Stimulated activated CD4-positive, alpha-beta T cell treated with anti-CD3 and anti-CD28 coated beads, Interleukin-15, amount 100 ng/mL, for 24 hours (primary cell): ENCODE data around the gene SERTAD3.
A peak's percentile ranks its signal among the peaks of the same experiment; 100 is the strongest.
"Not testable (repeated sequence)": the region's sequence is repeated elsewhere in the genome, so short reads cannot be mapped to it uniquely, and the experiment has no call there.

Experiments used
- DNase-seq: peaks from one replicate; pipeline ENCODE4 v3.0.0-alpha.2; 2020

SERTAD3 gene

DNA sequence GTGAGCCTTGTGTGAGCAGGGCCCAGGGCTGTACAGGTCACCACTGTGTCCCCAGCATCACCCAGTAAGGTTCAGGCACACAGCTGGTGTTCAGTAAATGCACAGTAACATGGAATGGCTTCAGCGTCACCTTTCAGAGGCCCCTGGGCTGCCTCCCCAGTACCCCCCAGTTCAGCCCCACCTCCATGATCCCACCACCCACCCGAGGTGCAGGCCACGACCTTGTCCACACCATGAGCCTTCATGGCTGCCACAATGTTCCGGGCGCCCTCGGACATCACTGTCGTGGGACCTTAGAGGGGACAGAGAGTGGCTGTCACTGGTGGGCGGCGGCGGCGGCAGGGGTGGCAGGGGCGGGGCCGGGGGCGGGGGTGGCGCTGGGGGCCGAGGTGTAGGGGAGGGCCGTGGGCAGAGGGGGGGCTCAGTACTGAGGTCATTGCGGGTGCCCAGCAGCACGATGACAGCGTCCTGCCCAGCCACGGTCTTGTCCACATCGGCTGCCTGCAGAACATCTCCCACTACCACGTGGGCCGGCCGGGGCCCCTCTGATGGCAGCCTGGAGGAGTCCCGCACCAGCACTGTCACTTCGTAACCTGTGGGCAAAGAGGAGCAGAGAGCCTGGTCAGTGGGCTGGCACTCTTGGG is 13.9 kb upstream of the SERTAD3 start:
- no peak for DNase-seq

DNA sequence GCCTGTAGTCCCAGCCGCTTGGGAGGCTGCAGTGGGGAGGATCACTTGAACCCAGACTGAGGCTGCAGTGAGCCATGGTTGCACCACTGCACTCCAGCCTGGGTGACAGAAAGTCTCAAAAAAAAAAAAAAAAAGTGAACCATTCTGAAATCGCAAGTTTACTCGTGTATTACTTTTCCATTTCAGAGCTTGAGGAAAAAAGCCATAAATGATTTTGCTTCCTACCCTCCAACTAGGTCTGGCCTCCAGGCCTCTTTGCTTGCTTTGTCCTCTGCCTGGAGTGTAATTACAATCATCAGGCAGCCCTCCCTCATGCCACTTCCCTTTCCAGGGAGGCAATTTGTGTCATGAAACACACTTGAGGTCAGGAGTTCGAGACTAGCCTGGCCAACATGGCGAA is 12.9 kb upstream of the SERTAD3 start:
- no peak for DNase-seq

DNA sequence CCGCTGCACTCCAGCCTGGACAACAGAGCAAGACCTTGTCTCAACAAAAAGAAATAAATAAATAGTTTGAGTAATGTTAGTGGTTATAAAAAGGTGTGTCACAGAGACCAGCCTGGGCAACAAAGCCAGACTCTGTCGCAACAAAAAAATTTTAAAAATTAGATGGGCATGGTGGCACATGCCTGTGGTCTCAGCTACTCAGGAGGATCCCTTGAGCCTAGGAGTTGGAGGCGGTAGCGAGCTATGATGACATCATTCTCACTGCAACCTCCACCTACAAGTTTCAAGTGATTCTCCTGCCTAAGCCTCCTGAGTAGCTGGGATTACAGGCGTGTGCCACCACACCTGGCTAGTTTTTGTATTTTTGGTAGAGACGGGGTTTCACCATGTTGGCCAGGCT is 9.8 kb upstream of the SERTAD3 start:
- not testable (repeated sequence) for DNase-seq

DNA sequence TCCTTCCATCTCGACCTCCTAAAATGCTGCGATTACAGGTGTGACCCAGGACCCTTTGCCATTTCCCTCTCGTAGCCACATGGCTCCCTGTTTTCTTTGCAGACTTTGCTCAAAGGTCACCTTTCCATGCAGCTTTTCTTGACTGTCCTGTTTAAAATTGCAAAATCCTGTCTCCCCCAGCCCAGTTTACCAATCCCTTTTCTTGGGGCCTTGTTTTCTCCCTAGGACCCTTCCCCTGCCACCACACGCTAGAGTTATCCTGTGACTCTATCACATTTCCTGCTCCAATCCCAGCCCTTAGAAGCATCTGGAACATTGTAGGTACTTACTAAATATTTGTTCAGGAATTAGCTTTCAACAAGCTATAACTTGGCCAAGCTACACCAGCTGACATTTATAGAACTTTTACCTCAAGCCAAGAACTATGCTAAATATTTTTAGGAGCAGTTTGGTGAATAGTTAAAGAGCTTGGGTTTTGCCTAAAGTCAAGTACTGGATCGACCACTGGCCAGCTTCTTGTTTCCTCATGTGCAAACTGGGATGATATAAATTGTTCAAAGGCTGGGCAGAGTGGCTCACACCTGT is 9.1 kb upstream of the SERTAD3 start:
- no peak for DNase-seq

DNA sequence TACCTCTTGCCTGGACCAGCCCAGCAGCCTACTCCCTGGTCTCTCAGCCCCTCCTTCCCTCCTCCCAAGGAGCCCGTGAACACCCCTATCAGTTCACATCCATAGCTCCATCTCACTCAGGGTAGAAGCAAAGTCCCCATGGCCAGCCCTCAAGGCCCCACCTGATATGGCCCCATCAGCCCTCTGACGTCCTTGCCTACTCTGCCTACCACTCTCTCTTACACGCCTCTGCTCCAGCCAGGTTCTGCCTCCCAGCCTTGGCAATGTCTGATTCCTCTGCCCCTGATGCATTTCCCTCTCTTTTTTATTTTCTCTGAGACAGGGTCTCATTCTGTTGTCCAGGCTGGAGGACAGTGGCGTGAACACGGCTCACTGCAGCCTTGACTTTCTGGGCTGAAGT is 7.9 kb upstream of the SERTAD3 start:
- DNase-seq: no peak

DNA sequence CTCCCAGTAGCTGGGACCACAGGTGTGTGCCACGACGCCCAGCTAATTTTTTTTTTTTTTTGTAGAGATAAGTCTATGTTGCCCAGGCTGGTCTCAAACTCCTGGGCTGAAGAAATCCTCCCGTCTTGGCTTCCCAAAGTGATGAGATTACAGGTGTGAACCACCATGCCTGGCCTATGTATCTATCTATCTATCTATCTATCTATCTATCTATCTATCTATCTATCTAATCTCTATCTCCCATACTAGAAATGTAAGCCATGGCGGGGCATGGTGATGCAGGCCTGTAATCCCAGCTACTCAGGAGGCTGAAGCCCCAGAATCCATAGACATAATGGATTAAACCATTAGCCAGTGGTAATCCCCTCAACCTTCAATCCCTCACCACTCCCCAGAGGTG is 6.5 kb upstream of the SERTAD3 start:
- no peak for DNase-seq

DNA sequence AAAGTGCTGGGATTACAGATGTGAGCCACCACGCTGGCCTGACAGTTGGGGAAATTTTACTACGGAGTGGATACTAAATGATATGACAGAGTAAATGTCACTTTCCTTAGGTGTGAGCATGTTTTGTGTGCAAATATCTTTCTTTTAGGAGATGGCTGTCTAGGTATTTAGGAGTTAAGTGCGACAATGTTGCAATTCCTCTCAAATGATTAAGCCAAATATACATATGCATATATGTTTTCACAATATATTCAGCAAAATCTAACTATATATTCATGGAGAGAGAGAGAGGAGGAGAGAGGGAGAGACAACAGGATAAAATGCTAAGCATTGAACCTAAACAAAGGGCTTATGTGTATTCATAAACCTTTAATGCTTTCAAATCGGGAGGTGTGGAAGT is 5.4 kb upstream of the SERTAD3 start:
- DNase-seq: no peak

DNA sequence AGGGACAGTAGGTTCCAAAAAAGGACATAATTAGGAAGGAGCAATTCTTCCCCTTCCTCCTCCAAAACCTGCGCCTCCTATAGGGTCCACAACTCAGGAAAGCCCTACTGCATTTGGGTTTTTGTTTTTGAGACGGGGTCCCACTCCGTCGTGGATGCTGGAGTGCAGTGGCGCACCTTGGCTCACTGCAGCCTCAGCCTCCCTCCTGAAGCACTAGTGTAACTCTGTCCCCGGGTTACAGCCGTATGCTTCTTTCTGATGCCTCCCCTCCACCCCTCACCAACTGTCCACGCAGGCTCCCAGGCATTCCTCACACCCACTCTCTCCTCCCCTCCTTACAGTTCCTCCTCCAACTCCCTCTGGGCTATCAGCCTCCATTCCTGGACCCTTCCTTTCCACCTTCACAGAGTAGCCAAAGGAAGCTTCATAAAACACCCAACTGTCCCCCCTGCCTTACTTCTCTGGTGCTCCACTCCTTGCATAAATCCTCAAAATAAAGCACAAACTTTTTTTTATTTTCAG is 2.2 kb upstream of the SERTAD3 start:
- DNase-seq: no peak

DNA sequence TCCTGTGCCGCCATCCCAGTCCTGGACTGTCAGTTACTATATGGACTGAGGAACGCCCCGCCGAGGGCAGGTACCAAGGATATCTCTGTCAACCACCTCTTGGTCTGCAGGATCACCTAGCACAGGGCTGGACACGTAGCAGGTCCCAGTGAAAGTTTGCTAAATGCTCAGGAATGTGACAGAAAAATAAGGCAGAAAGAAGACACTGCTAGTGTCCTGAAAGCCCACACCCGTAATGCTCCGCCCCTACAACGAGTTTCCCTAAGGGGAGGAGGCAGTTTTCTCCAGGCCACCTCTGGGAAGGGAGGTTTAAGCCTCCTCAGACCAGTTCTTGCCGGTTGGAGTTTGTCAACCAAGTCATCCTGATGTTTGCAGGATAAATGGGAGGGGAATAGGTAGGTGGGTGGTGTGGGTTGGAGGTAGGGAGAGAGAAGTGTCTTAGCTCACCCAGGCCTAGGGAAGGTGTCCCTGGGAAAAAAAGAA is 1.7 kb upstream of the SERTAD3 start:
- no peak for DNase-seq

DNA sequence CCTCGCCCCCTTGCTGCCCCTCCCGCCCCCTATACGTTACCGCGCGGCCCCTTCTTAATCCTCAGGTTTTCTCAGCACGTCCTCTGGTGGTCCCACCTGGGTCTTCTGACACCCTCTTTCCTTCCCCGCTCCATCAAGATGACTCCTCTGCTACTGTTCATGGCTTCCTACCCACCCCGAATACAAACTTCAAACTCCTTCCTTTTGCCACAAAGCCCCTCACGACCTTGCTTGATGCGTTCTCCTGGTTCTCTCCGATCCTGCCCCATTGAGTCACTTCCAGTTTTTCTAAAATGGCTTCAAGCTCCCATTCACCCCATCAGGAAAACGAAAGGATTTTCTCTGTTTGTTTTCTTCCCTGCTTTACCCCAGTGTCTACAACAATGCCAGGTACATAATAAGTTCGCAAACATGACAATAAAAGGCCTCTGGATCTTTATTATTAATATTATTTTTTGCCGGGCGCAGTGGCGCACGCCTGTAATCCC is 734 bp upstream of the SERTAD3 start:
- DNase-seq: no peak

DNA sequence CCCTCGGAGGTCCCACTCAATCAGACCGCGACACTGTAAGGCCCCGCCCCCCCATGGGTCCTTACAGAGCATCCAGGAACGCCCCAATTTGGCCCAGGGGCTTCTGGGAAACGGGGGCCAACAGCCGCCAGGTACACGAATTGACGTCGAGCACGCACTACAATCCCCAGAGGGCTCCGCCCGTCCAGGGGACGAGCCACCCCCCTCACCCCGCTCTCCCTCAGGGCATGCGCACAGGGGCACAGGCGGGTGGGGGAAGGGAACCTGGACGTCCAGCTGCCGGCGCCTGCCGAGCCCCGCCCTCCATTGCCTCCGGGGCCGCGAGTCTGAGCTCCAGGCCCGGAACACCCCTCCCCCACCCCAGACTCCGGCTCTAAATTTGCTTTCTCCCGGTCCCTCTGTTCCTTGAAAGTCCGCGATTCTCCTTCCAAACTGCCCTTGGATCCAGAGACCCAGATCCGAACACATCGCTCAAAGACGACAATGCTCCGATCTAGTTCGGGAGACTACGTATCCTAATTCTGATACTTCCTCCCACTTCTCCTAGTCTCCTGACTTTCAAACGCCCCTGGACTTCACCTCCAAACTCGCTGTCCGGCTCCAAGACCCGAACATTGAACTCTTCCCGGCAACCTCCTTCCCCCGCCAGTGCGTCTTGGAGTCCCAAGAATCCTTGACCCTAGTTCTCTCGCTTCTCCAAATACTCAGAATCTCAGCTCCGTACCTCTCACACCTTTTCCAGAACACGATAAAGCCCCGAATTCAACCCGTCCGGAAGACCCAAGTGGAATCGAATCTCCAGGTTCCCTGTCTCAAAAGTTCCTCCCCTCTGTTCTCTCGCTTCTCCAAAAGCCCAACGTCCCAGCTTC is 770 bp downstream of the SERTAD3 start:
- DNase-seq: peak; percentile 100

DNA sequence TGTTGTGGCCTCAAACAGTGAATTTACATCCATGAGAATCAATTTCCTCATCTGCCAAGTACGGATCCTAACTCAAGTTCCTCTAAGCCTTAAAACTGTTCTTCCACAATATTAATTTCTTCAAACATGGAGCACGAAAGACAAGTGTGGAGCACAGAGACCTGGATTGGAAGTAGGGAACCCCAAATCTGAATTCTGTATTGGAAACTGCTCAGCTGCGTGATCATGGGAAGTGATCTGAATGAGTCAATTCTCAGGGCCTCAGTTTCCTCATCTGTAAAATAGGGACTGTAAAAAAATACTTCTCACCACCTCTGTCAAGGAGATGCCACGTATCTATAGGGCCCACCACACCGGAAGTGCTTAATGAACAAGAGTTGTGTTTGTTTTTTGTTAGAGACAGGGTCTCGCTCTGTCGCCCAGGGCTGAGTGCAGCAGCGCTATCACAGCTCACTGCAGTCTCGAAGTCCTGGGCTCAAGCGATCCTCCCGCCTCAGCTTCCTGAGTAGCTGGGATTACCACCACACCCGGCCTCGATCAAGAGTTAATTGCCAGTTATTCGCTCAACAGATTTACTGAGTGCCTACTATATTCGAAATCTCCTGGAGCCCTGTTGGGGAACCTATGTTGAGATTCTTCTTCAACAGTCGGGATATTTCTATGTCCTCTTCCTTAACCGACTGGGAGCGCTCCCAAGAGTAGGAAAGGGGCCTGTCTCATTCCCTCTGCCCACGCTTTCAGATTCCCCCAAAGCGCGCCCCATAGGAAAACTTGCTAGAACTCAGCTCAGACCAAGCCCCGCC is 1.6 kb downstream of the SERTAD3 start:
- peak; percentile 27 for DNase-seq

DNA sequence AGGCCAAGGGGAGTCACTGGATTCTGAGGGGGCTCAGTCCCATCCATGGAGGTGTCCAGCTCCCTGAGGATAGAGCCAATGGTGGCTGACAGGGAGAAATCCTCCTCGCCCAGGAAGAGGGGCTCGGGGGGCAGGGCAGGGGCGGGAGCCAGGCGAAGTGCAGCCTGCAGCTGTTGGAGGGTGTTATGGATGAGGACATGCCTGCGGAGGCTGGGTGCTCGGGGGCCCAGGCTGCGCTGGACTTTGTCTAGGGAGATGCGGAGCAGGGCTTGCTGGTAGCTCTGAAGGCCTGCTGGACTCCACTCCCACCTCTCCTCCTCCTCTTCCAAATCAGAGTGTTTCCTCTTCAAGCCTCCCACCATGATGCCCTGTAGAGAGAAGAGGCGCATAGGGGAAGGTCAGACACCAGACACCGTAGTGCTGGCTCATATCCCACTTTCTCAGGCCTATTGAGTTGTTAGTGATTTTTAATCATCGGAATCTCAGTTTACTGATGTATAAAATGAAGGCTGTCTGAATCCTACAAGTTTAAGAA is 2.3 kb downstream of the SERTAD3 start:
- no peak for DNase-seq

DNA sequence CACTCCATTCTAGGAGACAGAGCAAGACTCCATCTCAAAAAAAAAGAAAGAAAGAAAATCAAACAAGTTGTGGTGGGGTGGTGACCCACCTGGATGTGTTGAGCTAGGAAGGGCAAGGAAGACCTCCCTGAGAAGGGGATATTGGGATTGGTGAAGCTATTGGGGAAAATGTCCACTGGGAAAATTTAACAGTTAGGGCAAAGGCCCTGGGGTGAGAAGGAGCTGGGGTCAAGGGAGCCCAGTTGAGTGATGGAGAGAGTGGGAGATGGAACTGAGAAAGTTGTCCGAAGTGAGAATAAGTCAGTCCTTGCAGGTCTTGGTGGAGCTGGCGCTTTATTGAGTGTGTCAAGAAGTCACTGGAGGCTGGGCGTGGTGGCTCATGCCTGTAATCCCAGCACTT is 5.9 kb downstream of the SERTAD3 start:
- no peak for DNase-seq

DNA sequence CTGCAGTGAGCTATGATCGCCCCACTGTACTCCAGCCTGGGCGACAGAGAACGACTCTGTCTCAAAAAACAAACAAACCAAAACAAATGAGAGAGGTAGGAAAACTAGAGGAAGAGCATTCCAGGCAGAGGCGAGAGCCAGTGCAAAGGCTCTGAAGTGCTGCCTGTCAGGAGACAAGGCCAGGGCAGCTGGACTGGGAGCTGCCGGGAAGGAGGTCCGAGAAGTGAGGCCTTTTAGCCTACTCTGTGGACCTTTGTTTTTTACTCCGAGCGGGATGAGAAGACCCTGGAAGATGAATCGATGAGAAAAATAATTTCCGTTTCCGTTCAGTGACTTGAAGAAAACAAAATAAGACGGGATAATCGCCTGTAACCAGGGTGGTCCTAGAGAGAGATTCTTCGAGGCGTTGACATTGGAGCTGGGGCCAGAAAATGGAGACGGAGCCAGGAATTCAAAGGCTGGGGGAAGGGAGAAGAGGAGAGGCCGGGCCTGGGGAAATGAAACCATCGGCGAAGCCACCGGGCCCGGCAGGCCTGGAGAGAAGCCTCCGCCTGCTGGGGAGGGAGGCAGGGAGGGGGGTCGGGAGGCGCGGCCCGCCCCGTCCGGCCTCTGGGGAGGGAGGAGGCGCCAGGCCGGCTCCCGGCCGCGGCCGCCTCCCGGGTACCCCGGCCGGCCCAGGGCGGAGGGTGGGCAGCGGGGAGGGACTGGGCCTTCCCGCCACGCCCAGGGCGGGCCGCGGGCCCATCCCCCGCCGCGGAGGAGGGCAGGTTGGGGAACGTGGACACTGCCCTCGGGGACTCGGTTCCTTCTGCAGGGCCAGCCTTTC is 10.5 kb downstream of the SERTAD3 start:
- peak; percentile 70 for DNase-seq

DNA sequence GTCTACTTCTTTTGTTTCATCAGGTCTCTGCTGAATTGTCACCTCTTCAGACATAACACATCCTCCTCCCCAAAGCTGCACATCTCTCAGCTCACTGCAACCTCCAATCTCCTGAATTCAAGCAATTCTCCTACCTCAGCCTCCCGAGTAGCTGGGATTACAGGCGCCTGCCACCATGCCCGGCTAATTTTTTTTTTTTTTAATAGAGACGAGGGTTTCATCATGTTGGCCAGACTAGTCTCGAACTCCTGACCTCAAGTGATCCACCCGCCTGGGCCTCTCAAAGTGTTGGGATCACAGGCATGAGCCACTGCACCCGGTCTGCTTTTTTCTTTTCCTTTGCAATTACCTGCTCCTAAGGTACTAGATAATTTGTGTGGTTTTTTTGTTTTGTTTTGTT is 11.4 kb downstream of the SERTAD3 start:
- DNase-seq: not testable (repeated sequence)

DNA sequence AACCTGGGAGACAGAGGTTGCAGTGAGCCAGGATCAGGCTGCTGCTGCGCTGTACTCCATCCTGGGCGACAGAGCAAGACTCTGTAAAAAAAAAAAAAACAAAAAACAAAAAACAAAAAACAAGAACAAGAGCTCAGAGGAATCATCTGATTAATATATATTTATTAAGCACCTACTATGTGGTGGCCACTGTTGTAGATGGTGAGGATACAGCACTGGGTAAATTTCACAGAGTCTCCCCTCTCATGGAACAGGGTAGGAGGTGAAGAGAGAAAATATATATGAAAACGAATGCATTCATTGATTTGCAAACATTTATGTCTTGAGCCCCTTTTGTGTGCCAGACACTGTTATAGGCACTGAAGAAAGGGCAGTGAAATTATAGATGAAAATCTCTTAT is 12.4 kb downstream of the SERTAD3 start:
- no peak for DNase-seq

DNA sequence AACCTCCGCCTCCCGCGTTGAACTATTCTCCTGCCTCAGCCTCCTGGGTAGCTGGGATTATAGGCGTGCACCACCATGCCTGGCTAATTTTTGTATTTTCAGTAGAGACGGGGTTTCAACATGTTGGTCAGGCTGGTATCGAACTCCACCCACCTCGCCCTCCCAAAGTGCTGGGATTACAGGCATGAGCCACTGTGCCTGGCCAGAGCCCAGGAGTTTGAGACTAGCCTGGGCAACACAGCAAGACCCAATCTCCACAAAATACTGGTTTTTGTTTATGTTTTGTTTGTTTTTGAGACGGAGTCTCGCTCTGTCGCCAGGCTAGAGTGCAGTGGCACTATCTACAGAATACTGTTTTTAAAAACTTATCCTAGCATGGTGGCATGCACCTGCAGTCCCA is 13.9 kb downstream of the SERTAD3 start:
- DNase-seq: not testable (repeated sequence)

DNA sequence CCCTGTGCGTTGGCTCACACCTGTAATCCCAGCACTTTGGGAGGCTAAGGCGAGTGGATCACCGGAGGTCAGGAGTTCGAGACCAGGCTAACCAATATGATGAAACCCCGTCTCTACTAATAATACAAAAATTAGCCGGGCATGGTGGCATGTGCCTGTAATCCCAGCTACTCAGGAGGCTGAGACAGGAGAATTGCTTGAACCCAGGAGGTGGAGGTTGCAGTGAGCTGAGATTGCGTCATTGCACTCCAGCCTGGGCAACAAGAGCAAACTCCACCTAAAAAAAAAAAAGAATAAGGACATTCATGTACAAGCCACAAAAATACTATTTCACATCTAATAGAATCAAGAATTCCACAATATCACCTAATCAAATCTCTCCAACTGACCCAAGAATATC is 15.9 kb downstream of the SERTAD3 start:
- DNase-seq: not testable (repeated sequence)

DNA sequence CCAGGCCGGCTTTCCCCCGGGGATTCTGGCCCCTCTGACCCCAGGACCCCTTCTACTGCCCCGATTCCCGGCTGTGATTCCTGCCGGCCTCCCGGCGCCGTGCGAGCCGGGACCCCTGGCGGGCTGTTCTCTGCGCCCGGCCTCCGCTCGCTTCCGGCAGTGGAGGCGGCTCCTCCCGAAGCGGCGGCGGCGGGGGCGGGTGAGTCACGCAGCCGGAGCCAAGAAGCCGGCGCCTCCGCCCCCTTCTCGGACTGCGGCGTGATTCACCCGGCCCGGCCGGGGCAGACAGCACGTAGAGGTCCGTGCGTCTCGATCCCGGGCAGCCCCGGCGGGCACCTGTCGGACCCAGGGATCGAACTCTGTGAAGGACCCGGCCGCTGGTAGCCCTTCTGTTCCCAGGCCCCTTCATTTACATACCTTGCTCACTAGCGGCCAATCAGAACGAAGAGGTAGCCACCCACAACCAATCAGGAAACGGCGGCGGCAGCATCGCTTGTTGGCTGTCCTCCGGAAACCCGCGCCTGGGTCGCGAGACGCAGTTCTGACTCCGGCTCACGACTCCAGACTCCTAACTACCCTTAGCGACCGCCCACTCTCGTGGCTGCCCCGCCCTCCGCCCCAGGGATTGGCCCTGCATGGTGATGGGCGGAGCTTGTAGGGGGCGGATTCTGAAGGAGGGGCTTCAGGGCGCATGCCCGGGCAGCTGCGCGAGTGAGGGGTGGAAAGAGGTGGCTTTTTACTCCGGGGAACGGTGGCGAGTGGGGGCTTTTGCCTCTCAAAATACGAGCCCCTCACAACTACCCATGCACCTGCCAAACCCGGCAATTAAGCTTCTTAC is 18.5 kb downstream of the SERTAD3 start, which contains the start of gene SERTAD1:
TSS of gene SERTAD1 (minus strand) at position 543 of the 838 bp plus-strand sequence. CDS start 2,446 bp downstream, outside the sequence.
- DNase-seq: peak; percentile 100
